ENCODE measurements around the gene TNIK.
A peak's percentile ranks its signal among the peaks of the same experiment; 100 is the strongest.

Gene TNIK

GRCh38 chr3:171163101-171164066 is 296.8 kb downstream of the TNIK start:
- intact Hi-C loops (cut with DNase I), result no loop called here

GRCh38 chr3:171160325-171160724 is 299.9 kb downstream of the TNIK start:
- intact Hi-C loops (cut with DNase I), result no loop called here
- DNase-seq, result no peak

More at GRCh38 chr3:171163101-171164066, 296.8 kb downstream of the TNIK start:
- no peak for DNase-seq

GRCh38 chr3:171159822-171160157 is 300.4 kb downstream of the TNIK start:
- DNase-seq, result no peak
- intact Hi-C loops (cut with DNase I), result no loop called here

- intact Hi-C loops (cut with DNase I), result no loop called here
- peak in 4 of 10 donors; percentile 17 to 89 (median 34) for DNase-seq
Observed at GRCh38 chr3:171159024-171159821, 301.0 kb downstream of the TNIK start.

GRCh38 chr3:171157980-171158379 is 302.2 kb downstream of the TNIK start:
- intact Hi-C loops (cut with DNase I), result no loop called here
- DNase-seq, result no peak

GRCh38 chr3:171157286-171157685 is 302.9 kb downstream of the TNIK start:
- intact Hi-C loops (cut with DNase I), result no loop called here
- DNase-seq, result peak; percentile 30 to 95 (median 58)

GRCh38 chr3:171156401-171157010 is 303.7 kb downstream of the TNIK start:
- intact Hi-C loops (cut with DNase I), result no loop called here
- peak in 1 of 10 donors; percentile 80 for DNase-seq

- intact Hi-C loops (cut with DNase I), result no loop called here
- DNase-seq, result no peak
Observed at GRCh38 chr3:171155122-171155700, 305.0 kb downstream of the TNIK start.

GRCh38 chr3:171150945-171151344 is 309.3 kb downstream of the TNIK start:
- no peak for DNase-seq
- intact Hi-C loops (cut with DNase I), result no loop called here

GRCh38 chr3:171149526-171150116 is 310.6 kb downstream of the TNIK start:
- intact Hi-C loops (cut with DNase I), result no loop called here

GRCh38 chr3:171145798-171146197 is 314.4 kb downstream of the TNIK start:
- intact Hi-C loops (cut with DNase I), result no loop called here

More at GRCh38 chr3:171149526-171150116, 310.6 kb downstream of the TNIK start:
- no peak for DNase-seq

GRCh38 chr3:171142985-171143384 is 317.2 kb downstream of the TNIK start:
- intact Hi-C loops (cut with DNase I), result no loop called here
- no peak for DNase-seq

More at GRCh38 chr3:171145798-171146197, 314.4 kb downstream of the TNIK start:
- no peak for DNase-seq

- intact Hi-C loops (cut with DNase I), result no loop called here
- peak in 2 of 10 donors; percentile 48 to 79 for DNase-seq
Observed at GRCh38 chr3:171140246-171140645, 320.0 kb downstream of the TNIK start.

GRCh38 chr3:171138027-171138426 is 322.2 kb downstream of the TNIK start:
- intact Hi-C loops (cut with DNase I), result no loop called here
- DNase-seq, result no peak

- intact Hi-C loops (cut with DNase I), result no loop called here
- no peak for DNase-seq
Observed at GRCh38 chr3:171135549-171135948, 324.7 kb downstream of the TNIK start.

- intact Hi-C loops (cut with DNase I), result no loop called here
- DNase-seq, result no peak
Observed at GRCh38 chr3:171133796-171134569, 326.2 kb downstream of the TNIK start.

GRCh38 chr3:171133337-171133736 is 326.9 kb downstream of the TNIK start:
- DNase-seq, result no peak
- intact Hi-C loops (cut with DNase I), result no loop called here

- intact Hi-C loops (cut with DNase I), result no loop called here
- DNase-seq, result no peak
Observed at GRCh38 chr3:171132873-171133272, 327.3 kb downstream of the TNIK start.

GRCh38 chr3:171129827-171130226 is 330.4 kb downstream of the TNIK start:
- DNase-seq, result no peak
- intact Hi-C loops (cut with DNase I), result no loop called here

All from posterior cingulate gyrus (tissue), 11 donors.